AG04450 (cell line): ENCODE results near the gene SMAD9. TPM values are rescaled to one million over a fixed set of nuclear protein-coding genes. Genes with fewer than 3 reads are reported as not detected.

Experiments used
- CTCF ChIA-PET: fragments of 300-600, 350-600 bp; formaldehyde crosslinking; extraction: SDS; loops from one replicate; lab custom pipeline; 2022; ENCODE audit warnings: antibody characterized with exemption, inconsistent platforms; lab: Charles Lee
- POLR2A ChIA-PET: fragments of 350-600 bp; formaldehyde crosslinking; extraction: SDS; loops from one replicate; lab custom pipeline; 2021; ENCODE audit warnings: antibody characterized with exemption, inconsistent platforms; lab: Yijun Ruan, JAX
- DNase-seq: peaks from one replicate; pipeline ENCODE4 v3.0.0-alpha.2; 2011; ENCODE audit warnings: low read depth, low spot score
- H3K27ac ChIP-seq: one replicate; pipeline ENCODE4 v1.5.1; 2012; ENCODE audit warnings: low read depth, low read length, control low read depth
- H3K27me3 ChIP-seq: one replicate; pipeline ENCODE4 v1.6.0; 2012; ENCODE audit warnings: low read length; ENCODE audit not compliant: control insufficient read depth, insufficient read depth
- H3K4me3 ChIP-seq: 2 replicates; pipeline ENCODE4 v1.5.1; 2011; ENCODE audit warnings: mild to moderate bottlenecking, low read depth, low read length, control low read depth
- H3K9me3 ChIP-seq: 2 replicates; pipeline ENCODE4 v1.5.1; 2012; ENCODE audit warnings: low read length; ENCODE audit not compliant: control insufficient read depth, insufficient read depth
- CTCF ChIP-seq: IDR thresholded peaks from 2 replicates; pipeline ENCODE4 v1.5.1; 2011; ENCODE audit warnings: low read depth, low read length, control low read depth, inconsistent platforms
- polyA plus RNA-seq: library from polyadenylated mRNA; depleted of rRNA; stranded (reverse); fragments of >200 nt; gene quantifications from 2 replicates; pipeline ENCODE4 v1.2.3, GENCODE V29; 2011

SMAD9 gene
- polyA plus RNA-seq, 1 experiment = 5.3 TPM

DNA sequence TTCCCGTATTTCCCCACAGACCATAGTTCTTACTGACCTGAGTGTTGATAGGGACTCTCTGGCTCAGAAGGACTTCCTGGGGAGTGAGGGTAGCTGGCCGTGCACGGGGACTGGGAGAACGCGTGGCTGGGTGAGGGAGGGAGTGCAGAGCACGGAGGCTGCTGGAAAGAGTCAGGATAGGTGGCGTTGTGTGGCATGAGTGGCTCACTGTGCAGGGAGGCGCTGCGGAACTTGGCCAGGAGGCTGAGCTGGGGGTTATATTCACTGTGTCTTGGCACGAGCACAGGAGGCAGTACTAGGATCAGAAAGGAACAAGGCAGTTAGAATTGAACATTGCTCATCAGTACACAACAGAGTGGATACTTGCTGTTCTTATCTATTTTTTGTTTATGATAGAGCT lies 47.4 kb downstream of the SMAD9 start:
- Histone ChIP-seq H3K27me3 (no peaks in the 10 kb centered on the region), H3K9me3 (no peaks in the 10 kb centered on the region), H3K4me3 (no peak overlapping the region), H3K27ac (no peak overlapping the region)
- DNase-seq = no peak
- ChIA-PET CTCF (interaction anchor here (1.4 to 2.4 kb wide), 2 partner anchors 15 to 108 kb away, joined by 5 to 7 read pairs; no protein-coding TSS in a partner anchor), POLR2A (no interaction called here)
- no peak for TF ChIP-seq CTCF

DNA sequence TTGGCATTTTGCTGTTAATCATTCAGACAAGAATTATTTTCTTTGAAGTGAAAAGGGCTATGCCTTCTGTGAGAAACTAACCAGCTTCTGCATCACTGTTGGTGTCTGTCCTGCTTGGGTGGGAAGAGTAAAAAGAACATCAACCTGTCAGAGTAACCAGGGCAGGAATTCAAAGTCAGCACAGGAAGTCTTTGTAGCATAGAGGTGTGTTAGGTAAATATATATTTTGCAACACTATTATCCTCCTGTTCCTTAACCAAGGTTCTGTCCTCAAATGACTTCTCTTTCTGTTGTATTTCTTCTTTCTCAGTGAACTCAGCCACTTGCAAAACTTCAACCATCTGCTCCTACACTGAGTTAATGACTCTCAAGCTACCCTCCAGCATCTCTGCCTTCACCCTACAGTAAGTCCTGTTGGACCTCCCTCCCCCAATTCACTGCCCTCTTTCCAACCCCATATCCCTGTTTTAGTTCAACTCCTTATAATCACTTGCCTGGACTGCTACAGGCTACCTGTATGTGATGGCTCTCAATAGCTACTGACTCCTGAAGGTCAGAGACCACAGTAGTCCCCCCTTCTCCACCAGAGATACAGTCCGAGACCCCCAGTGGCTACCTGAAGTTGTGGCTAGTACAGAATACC lies 49.9 kb downstream of the SMAD9 start:
- ChIA-PET CTCF (interaction anchor here (6.0 kb wide), 1 partner anchor 12 kb away, joined by 39 read pairs; no protein-coding TSS in a partner anchor), POLR2A (no interaction called here)
- H3K4me3 ChIP-seq = no peak overlapping the region
- no peaks in the 10 kb centered on the region for H3K27me3 ChIP-seq
- H3K9me3 ChIP-seq = no peaks in the 10 kb centered on the region
- TF ChIP-seq CTCF = no peak
- no peak for DNase-seq
- H3K27ac ChIP-seq = no peak overlapping the region

GRCh38 chr13:36866232-36866631 lies 53.8 kb downstream of the SMAD9 start:
- Histone ChIP-seq H3K27ac (no peak overlapping the region), H3K9me3 (no peaks in the 10 kb centered on the region), H3K27me3 (no peaks in the 10 kb centered on the region), H3K4me3 (no peak overlapping the region)
- ChIA-PET CTCF (interaction anchor here (1.2 to 6.0 kb wide), 3 partner anchors 8 to 115 kb away, joined by 4 to 39 read pairs (median 19); no protein-coding TSS in a partner anchor), POLR2A (interaction anchor here (0.7 kb wide), 1 partner anchor 324 kb away, joined by 4 read pairs; no protein-coding TSS in a partner anchor)
- no peak for DNase-seq
- TF ChIP-seq CTCF = no peak

DNA sequence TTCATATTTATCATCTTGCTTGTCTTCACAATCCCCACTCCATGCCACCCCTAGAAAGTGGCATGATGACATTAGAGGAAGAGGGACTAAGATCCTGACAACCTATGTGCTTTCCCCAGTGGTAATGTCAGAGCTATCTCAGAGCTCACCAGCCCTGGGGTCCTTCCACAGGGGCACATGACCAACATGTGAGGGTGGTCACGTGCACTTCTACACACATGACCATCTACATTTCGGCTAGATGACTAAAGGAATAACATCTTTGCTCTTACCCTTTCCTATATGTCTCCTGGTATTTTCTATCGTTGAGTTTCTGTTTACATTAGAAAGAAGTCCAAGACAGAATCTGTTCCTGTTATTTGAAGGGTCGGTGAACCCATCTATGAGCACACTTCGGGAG lies 54.8 kb downstream of the SMAD9 start:
- H3K27ac ChIP-seq = no peak overlapping the region
- ChIA-PET POLR2A (no interaction called here), CTCF (no interaction called here)
- H3K27me3 ChIP-seq = no peaks in the 10 kb centered on the region
- no peak for DNase-seq
- no peak overlapping the region for H3K4me3 ChIP-seq
- H3K9me3 ChIP-seq = no peaks in the 10 kb centered on the region
- no peak for TF ChIP-seq CTCF

GRCh38 chr13:36862722-36863121 lies 57.3 kb downstream of the SMAD9 start:
- TF ChIP-seq CTCF = no peak
- Histone ChIP-seq H3K9me3 (no peaks in the 10 kb centered on the region), H3K27me3 (no peaks in the 10 kb centered on the region), H3K4me3 (no peak overlapping the region), H3K27ac (no peak overlapping the region)
- DNase-seq = no peak
- POLR2A ChIA-PET = no interaction called here
- CTCF ChIA-PET = interaction anchor here (17.8 kb wide), 1 partner anchor 119 kb away, joined by 432 read pairs; no protein-coding TSS in a partner anchor
